Urothelium cell line (cell line): ENCODE data around the gene PSMB11.
"Not testable (repeated sequence)": the region's sequence is repeated elsewhere in the genome, so short reads cannot be mapped to it uniquely, and the experiment has no call there.

Experiments
- DNase-seq: peaks from one replicate; pipeline ENCODE4 v3.0.0; 2011; ENCODE audit warnings: low spot score, mixed read lengths
- FAIRE-seq: peaks from 2 replicates; lab custom pipeline; 2011; peaks lifted over from hg19 to GRCh38; lab: Jason Lieb, UNC

The PSMB11 gene

GRCh38 chr14:23013054-23013748, 28.8 kb upstream of the PSMB11 start:
- FAIRE-seq (no peak), DNase-seq (no peak)

- FAIRE-seq, DNase-seq: not testable (repeated sequence)
Observed at GRCh38 chr14:23013749-23014054, 28.3 kb upstream of the PSMB11 start.

- DNase-seq (no peak), FAIRE-seq (no peak)
Observed at GRCh38 chr14:23015618-23016017, 26.4 kb upstream of the PSMB11 start.

GRCh38 chr14:23017091-23017490, 24.9 kb upstream of the PSMB11 start:
- FAIRE-seq, result no peak

GRCh38 chr14:23018107-23018506, 23.9 kb upstream of the PSMB11 start:
- DNase-seq (no peak), FAIRE-seq (no peak)

More at GRCh38 chr14:23017091-23017490, 24.9 kb upstream of the PSMB11 start:
- DNase-seq, result no peak

- DNase-seq (no peak), FAIRE-seq (no peak)
Observed at GRCh38 chr14:23020143-23021128, 21.6 kb upstream of the PSMB11 start.

GRCh38 chr14:23021434-23021833, 20.6 kb upstream of the PSMB11 start:
- no peak for DNase-seq
- FAIRE-seq, result no peak

- DNase-seq, result no peak
- no peak for FAIRE-seq
Observed at GRCh38 chr14:23021889-23022442, 20.0 kb upstream of the PSMB11 start.

GRCh38 chr14:23023022-23023794, 18.8 kb upstream of the PSMB11 start:
- no peak for FAIRE-seq
- no peak for DNase-seq

GRCh38 chr14:23023795-23024152, 18.2 kb upstream of the PSMB11 start:
- FAIRE-seq (no peak), DNase-seq (no peak)

GRCh38 chr14:23024612-23025075, 17.4 kb upstream of the PSMB11 start:
- FAIRE-seq (no peak), DNase-seq (no peak)

- FAIRE-seq (no peak), DNase-seq (no peak)
Observed at GRCh38 chr14:23025151-23025814, 16.7 kb upstream of the PSMB11 start.

- no peak for FAIRE-seq
- DNase-seq, result no peak
Observed at GRCh38 chr14:23028799-23029198, 13.2 kb upstream of the PSMB11 start.

- DNase-seq (no peak), FAIRE-seq (no peak)
Observed at GRCh38 chr14:23030936-23031335, 11.1 kb upstream of the PSMB11 start.

GRCh38 chr14:23033251-23033727, 8.7 kb upstream of the PSMB11 start:
- DNase-seq (no peak), FAIRE-seq (no peak)

GRCh38 chr14:23033801-23034497, 8.1 kb upstream of the PSMB11 start:
- no peak for DNase-seq
- no peak for FAIRE-seq

- FAIRE-seq, result no peak
- DNase-seq, result peak; percentile 91
Observed at GRCh38 chr14:23034498-23035302, 7.3 kb upstream of the PSMB11 start, which contains the start of gene PSMB5. TSS of gene PSMB5 (minus strand) at chr14:23034900. CDS start at chr14:23034881, 19 bp downstream.

- FAIRE-seq (no peak), DNase-seq (no peak)
Observed at GRCh38 chr14:23035303-23036144, 6.5 kb upstream of the PSMB11 start.
